ENCODE results near the gene PDE2A. TPM values are rescaled to one million over a fixed set of nuclear protein-coding genes. Genes with fewer than 3 reads are reported as not detected.
A peak's percentile ranks its signal among the peaks of the same experiment; 100 is the strongest.

The PDE2A gene
- total RNA-seq, 1 experiment from 2014 or later = 0.24 TPM

DNA sequence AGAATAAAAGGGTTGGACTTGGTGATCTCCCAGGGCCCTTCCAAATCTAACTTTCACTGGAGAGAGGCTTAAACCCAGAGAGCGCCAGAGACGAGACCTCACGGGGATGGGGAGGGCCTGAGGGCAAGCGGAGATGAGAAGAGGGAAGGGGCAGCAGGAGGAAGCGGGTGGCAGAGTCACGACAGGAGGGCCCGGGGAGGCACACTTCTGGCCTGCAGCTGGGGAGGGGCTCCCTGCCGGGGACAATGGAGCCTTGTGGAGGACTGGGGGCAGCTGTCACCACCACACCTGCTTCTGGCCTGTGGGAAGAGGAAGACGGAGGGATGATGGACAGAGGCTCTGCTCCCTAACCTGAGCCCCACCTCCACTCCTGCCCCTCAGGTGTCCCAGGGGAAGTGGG lies 40.2 kb downstream of the PDE2A start:
- no peaks in the 10 kb centered on the region for H3K36me3 ChIP-seq
- no peak overlapping the region for H3K4me3 ChIP-seq
- no peak overlapping the region for H3K27ac ChIP-seq
- H3K4me1 ChIP-seq = peaks cover 24% of the 10 kb centered on the region
- peak; percentile 48 to 71 for DNase-seq
- H3K9me3 ChIP-seq (replicated peaks) = no peaks in the 10 kb centered on the region
- no peaks in the 10 kb centered on the region; the same call in 1 of the 2 replicates for H3K27me3 ChIP-seq

DNA sequence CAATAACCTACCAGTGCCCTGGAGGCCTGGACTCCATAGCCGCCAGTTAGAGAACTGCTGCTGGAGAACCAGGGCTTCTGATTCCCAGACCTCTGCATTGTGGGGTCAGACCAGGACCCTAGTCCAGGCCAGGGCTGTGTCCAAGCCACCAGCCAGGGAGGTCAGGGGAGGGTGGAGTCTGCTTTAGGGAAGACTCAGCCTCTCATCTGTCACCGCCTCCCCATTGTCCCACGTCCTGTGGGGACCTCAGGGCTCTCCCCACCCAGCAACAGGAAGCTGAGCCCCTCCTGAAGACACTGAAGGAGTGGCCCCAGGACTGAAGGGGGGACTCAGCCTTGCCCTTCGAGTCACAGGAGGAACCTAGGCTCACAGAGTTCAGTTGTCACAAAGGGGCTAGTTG lies 41.2 kb downstream of the PDE2A start:
- no peak overlapping the region for H3K4me3 ChIP-seq
- peaks cover 2% of the 10 kb centered on the region; the same call in 1 of the 2 replicates for H3K27me3 ChIP-seq
- H3K27ac ChIP-seq = no peak overlapping the region
- peaks cover 25% of the 10 kb centered on the region for H3K4me1 ChIP-seq
- DNase-seq = no peak
- no peaks in the 10 kb centered on the region for H3K36me3 ChIP-seq
- H3K9me3 ChIP-seq (replicated peaks) = no peaks in the 10 kb centered on the region

DNA sequence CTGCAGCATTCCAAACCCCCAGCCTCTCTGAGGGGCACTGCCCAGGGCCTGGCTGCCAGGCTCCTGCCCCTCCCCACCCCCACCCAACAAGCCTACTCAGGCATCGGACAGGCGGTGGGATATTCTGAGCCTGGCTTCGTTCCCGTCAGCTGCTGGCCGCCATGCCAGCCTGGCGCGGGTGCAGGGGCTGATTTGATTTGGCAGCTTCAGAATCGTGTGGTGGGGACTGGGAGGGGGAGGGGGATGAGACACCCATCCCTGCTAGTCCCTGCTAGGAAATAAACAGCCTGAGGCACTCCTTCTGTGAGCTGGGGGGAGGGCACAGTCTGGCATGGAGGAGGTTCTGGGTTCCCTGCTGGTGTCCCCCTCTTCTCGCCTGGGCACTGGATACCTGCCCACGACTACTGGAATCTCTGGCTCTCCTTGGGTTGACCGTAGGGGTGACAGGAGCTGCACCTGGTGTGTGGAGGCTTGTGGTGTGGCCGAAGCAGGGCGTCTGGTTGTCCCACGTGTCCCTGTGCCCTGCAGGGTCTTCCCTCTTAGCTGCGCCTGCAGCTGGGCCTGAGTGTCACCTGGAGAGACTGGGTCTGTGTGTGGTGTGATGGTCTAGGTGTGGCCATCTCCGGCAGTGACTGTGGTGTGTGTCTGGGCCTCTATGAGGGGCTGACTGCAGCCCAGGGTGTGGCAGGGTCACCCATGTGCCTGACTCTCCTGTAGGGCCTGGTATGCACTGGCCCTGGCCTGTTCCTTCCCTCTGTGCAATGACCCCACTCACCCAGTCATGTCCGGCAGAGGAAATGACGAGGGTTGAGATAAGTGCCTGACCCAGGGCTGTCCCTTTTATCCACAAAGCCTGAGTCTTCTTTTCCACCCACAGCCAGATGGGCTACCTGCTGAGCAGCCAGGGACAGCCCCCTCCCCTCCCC lies 42.2 kb downstream of the PDE2A start:
- peak in 1 of 2 experiments; percentile 12 for DNase-seq
- Histone ChIP-seq H3K9me3 (replicated peaks) (no peaks in the 10 kb centered on the region), H3K27me3 (peaks cover 2% of the 10 kb centered on the region; the same call in 1 of the 2 replicates), H3K36me3 (no peaks in the 10 kb centered on the region), H3K4me3 (no peak overlapping the region), H3K4me1 (peaks cover 25% of the 10 kb centered on the region), H3K27ac (no peak overlapping the region)

DNA sequence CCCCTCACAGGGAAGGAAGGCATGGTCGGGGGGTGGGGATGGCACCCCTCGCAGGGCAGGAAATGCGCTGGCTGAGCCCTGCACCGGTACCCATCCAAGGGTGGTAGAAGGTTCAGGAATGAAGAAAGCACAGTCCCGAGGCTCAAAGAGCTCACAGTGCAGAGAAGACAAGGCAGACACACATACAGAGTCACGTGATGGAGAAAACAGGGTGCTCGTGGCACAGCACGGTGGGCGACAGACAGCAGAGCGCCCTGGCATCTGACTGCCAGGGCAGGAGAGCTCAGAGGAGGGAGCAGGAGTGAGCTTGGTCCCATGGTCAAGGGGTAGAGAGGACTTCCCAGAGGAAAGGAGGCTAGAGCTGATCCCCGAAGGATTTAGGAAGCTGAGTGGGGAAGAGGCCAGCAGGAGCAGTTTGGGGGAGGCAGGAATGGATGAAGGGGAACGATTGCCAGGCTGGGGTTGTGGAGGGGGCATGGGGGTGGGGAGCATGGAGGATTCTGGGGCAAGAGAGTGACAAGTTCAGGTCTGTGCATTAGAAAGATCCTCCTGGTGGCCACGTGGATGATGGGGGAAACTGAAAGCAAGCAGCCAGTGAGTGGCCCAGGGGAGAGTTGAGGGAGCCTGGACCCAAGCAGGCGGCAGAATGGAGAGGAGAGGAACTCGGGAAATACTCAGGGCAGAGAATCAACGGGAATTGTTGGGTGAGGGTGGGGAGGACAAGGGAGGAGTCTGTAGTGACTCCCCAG lies 43.9 kb downstream of the PDE2A start:
- H3K36me3 ChIP-seq = no peaks in the 10 kb centered on the region
- no peak for DNase-seq
- H3K27me3 ChIP-seq = peaks cover 2% of the 10 kb centered on the region; the same call in 1 of the 2 replicates
- no peak overlapping the region for H3K4me3 ChIP-seq
- H3K9me3 ChIP-seq (replicated peaks) = no peaks in the 10 kb centered on the region
- peaks cover 25% of the 10 kb centered on the region for H3K4me1 ChIP-seq
- H3K27ac ChIP-seq = no peak overlapping the region

DNA sequence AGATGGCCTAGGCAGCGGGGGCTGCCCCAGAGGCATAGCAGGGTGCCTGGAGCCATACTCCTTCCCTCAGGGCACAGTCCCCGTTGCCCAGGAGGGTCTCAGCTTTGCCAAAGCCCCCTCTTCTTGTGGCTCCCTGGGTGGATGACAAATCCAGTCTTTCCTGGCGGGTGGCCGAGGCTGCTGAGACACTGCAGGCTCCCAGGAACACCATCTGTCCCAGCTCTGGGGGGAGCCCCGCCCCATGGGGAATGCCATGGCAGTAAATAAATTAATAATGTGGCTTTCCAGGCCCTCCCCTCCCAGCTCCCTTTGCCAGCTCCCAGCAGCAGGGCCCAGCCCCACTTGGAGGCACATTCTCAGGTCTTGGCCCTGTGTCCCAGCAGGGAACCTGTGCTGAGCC lies 45.0 kb downstream of the PDE2A start:
- H3K4me3 ChIP-seq = no peak overlapping the region
- peak; percentile 60 to 69 for DNase-seq
- H3K9me3 ChIP-seq (replicated peaks) = no peaks in the 10 kb centered on the region
- no peak overlapping the region for H3K27ac ChIP-seq
- peaks cover 21% of the 10 kb centered on the region for H3K4me1 ChIP-seq
- no peaks in the 10 kb centered on the region for H3K36me3 ChIP-seq
- H3K27me3 ChIP-seq = peaks cover 2% of the 10 kb centered on the region; the same call in 1 of the 2 replicates

DNA sequence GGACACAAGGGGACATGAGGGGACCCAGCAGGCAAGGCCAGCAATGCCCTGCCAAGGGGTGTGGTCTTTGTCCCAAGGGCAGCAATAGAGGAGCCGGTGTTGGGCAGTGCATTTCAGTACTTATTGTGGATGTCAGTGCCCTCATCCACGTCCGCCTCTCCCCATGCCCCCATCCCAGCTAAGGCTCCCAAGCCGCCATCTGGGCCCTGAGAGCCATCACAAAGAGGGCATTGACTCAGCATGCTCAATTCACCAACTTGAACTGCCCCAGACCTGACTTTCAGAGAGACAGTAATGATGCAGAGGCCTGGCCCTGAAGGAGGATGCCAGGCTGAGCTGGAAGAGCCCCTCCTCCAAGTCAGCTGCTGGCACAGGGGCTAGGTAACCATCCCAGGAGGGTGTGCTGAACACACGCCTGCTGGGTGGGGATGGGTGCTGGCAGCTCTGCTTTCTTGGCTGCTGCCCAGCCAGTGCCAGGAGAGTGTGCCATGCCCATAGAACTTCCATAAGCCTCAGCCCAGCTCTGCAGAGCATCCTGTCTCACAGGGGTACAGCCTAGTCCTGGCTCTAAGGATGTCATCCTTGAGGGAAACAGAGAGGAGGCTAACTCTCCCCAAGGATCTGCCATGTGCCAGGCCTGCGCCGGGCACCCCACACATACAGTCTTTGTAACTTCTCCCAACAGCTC lies 46.5 kb downstream of the PDE2A start:
- H3K9me3 ChIP-seq (replicated peaks) = no peaks in the 10 kb centered on the region
- H3K36me3 ChIP-seq = no peaks in the 10 kb centered on the region
- peaks cover 2% of the 10 kb centered on the region; the same call in 1 of the 2 replicates for H3K27me3 ChIP-seq
- H3K4me1 ChIP-seq = peaks cover 10% of the 10 kb centered on the region; the same call in 1 of the 2 replicates
- no peak for DNase-seq
- H3K4me3 ChIP-seq = no peak overlapping the region
- H3K27ac ChIP-seq = no peak overlapping the region

DNA sequence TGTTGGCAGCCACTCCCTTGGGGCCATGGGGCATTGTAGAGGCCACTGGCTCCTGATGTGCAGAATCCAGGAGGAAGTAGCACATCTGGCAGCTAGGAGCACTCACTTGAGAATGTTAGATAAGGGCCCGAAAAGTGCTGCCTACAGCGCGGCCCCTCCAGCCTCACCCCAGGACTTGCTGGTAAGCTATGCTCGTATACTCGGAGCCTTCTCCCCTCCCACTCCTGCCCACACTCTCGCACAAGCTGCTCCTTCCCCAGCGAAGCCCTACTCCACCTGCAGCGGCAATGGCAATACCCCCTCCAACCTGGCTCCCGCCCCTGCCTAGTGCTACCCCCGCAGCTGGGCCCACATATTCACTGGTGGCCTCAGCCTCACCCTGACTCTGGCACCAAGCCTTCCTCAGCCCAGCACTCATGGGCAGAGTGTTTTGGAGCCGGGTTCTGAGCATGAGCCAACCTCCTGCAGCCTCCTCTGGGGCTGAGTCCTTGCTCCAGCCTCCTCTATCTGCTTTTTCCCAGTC lies 47.7 kb downstream of the PDE2A start:
- peaks cover 2% of the 10 kb centered on the region; the same call in 1 of the 2 replicates for H3K27me3 ChIP-seq
- no peak for DNase-seq
- H3K4me1 ChIP-seq = peaks cover 10% of the 10 kb centered on the region; the same call in 1 of the 2 replicates
- no peak overlapping the region for H3K27ac ChIP-seq
- no peaks in the 10 kb centered on the region for H3K9me3 ChIP-seq (replicated peaks)
- H3K4me3 ChIP-seq = no peak overlapping the region
- H3K36me3 ChIP-seq = no peaks in the 10 kb centered on the region

DNA sequence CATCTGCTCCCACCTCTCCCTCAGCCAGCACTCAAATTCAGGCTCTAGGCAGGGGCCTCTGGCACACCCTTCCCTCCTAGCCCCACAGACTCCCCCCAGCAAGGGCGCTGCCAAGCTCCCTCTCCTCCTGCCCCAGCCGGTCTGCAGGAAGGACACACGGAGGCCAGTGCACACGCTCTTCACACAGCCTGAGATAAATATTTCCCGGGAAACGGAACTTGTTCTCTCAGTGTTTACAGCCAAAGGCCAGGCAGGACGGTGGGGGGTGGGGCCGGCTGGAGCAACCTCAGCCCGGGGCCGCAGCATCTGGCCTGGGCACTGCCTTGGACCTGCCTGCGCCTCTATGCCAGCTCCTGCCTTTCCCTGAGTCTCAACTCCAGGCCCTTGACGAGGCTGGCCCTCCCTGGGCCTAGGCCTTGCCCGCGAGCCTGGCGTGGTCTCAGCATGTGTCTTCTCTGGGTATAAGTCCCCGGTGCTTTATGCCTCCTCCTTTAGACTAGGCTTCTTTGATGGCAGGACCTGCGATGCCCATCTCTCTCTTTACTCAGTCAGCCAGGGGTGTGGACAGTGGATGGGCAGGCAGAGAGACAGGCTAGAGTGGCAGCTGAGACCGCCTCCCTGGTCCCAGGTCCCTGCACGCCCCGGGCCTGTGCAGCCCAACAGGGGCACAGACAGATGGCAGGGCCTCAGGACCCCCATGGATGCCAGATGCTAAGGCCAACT lies 48.4 kb downstream of the PDE2A start:
- Histone ChIP-seq H3K27ac (no peak overlapping the region), H3K9me3 (replicated peaks) (no peaks in the 10 kb centered on the region), H3K4me1 (peaks cover 10% of the 10 kb centered on the region; the same call in 1 of the 2 replicates), H3K27me3 (peaks cover 2% of the 10 kb centered on the region; the same call in 1 of the 2 replicates), H3K4me3 (no peak overlapping the region), H3K36me3 (no peaks in the 10 kb centered on the region)
- no peak for DNase-seq

DNA sequence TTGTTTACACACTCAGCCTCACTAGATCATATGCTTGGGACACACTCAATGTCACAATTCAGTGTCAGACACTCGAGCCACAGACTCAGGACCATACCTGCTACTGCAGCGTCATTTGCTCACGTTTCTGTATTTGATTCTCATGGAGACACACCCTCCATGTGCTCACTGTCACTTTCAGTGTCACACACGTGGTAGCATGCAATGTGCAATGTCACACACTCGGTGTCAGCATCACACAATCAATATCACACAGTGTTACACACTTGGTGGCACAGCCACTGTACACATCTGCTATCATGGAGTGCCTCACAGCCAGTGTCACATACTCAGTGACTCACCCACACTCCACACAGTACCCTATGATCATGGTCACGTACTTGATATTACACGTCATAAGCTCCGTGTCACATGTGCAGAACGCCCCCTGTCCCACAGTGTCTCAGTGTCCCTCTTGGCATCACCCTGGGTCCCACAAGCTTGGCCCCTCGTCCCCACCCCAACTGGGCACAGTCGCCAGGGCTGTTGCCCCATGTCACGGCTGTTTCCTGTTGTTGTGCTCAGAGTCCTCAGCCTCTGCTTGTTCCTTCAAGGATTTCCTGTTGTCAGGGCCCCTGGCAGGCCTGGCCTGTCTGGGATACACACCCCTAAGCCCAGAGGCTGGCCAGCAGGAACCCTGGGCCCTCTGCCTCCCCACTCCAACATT lies 49.6 kb downstream of the PDE2A start:
- H3K4me1 ChIP-seq = peaks cover 7% of the 10 kb centered on the region; the same call in 1 of the 2 replicates

DNA sequence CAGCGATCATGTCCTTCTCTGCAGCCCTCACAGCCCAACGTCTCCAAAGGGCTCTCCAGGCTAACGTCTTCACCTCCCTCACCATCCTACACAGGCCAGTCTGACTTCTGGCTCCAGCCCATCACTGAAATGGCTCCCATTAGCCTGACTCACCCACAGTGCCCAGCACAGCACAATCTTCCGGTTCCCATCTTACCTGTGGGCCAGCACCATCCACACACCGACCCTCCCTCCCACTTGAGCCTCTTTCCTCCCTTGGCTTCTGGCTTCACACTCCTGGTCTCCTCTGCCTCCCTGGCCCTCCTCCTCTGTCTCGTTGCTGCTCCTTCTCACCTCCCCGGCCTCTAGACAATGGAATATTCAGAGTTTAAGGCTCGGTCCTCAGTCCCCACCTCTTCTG lies 51.2 kb downstream of the PDE2A start:
- DNase-seq = no peak
- no peaks in the 10 kb centered on the region for H3K36me3 ChIP-seq
- no peaks in the 10 kb centered on the region; the same call in 1 of the 2 replicates for H3K27me3 ChIP-seq
- no peak overlapping the region for H3K27ac ChIP-seq
- H3K9me3 ChIP-seq (replicated peaks) = no peaks in the 10 kb centered on the region
- no peak overlapping the region for H3K4me3 ChIP-seq
- H3K4me1 ChIP-seq = peaks cover under 1% of the 10 kb centered on the region

More for the DNA sequence above, 49.6 kb downstream of the PDE2A start:
- Histone ChIP-seq H3K27me3 (peaks cover 2% of the 10 kb centered on the region; the same call in 1 of the 2 replicates), H3K4me3 (no peak overlapping the region), H3K36me3 (no peaks in the 10 kb centered on the region), H3K9me3 (replicated peaks) (no peaks in the 10 kb centered on the region), H3K27ac (no peak overlapping the region)
- DNase-seq = no peak

DNA sequence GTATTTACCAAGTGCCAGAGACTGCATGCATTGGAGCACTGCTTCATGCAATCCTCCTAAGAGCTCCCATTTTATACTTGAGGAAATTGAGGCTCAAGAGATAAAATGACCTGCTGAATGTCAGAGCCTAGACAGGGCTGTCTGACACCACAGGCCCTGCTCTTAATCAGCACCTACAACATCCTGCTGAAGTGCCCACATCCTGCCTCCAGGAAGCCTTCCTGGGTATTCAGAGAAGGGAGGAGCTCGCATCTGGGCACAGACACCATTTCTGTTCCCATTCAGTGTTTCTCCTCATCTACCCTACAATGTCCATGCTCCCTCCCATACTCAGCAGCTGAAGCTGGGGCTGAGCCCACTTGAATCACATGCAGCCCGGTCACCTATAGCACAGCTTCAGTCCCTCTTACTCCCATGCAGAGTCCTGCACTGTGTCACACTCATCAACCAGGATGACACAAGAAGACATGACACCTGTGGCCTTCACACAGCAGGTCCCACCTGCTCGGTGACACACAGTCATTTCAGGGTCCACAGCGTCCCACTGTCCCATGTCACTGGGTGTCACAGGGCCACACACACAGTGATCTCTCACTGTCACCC lies 53.1 kb downstream of the PDE2A start:
- Histone ChIP-seq H3K36me3 (no peaks in the 10 kb centered on the region), H3K27me3 (no peaks in the 10 kb centered on the region; the same call in 1 of the 2 replicates), H3K27ac (no peak overlapping the region), H3K4me3 (no peak overlapping the region), H3K4me1 (peaks cover 11% of the 10 kb centered on the region), H3K9me3 (replicated peaks) (no peaks in the 10 kb centered on the region)
- no peak for DNase-seq

DNA sequence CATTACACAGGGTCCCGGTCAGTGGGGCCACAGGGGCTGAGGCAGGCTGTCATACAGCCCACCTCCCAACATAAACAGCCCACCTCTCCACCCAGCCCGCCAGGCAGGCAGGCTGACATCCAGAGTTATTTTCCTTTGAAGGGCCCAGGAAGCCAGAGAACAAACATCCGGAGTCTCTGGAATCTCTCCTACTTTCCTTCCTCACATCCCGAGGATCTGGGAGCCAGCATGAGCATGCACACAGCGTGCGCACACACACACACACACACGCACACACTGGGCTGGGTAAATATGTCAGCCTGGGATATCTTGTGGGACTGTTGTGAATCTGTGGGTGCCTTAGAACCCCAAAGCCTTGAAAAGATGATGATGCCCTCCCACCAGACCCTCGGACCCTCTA lies 55.4 kb downstream of the PDE2A start:
- no peak for DNase-seq
- H3K4me3 ChIP-seq = no peak overlapping the region
- H3K4me1 ChIP-seq = peaks cover 11% of the 10 kb centered on the region
- no peak overlapping the region for H3K27ac ChIP-seq
- no peaks in the 10 kb centered on the region for H3K9me3 ChIP-seq (replicated peaks)
- H3K27me3 ChIP-seq = no peaks in the 10 kb centered on the region
- no peaks in the 10 kb centered on the region for H3K36me3 ChIP-seq

Measured in SJCRH30 (cell line).